NCI-H1092 (cell line): ENCODE results near the gene TEX14.
"Not testable (repeated sequence)": the region's sequence is repeated elsewhere in the genome, so short reads cannot be mapped to it uniquely, and the experiment has no call there.

Source experiments
- DNase-seq: peaks from one replicate; lab custom pipeline; 2025; lab: John Stamatoyannopoulos, UW

The TEX14 gene

GRCh38 chr17:58597371-58597770 lies 94.5 kb downstream of the TEX14 start:
- no peak for DNase-seq

DNA sequence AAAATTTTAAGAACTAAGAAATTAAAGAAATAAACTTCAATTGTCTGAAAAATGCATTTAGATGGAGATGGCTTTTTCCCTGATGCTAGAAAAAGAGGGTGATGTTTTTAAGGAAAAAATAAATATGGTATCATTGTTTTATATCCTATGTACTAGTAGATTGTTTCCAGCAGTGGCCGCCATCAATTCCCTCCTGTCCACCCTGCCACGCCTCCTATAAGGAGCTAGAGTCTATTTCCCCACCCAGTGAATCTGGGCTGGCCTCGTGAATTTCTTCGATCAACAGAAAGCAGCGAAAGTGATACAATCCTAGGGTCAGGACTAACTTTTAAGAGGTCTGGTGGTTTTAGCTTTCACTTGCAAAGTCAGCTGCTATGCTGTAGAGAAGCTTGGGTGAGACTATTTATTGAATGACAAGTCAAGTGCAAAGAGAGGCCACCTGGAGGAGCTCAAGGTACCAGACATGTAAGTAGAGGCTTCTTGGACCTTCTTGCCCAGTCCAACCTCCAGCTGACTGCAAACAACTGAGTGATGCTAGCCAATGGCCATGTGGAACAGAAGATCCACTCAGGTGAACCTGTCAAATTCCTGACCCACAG lies 96.6 kb downstream of the TEX14 start:
- no peak for DNase-seq

GRCh38 chr17:58593123-58593522 lies 98.7 kb downstream of the TEX14 start:
- no peak for DNase-seq

- no peak for DNase-seq
Measured at GRCh38 chr17:58591455-58591854, 100.4 kb downstream of the TEX14 start.

- no peak for DNase-seq
Measured at GRCh38 chr17:58590377-58590776, 101.5 kb downstream of the TEX14 start.

GRCh38 chr17:58587713-58588117 lies 104.1 kb downstream of the TEX14 start:
- peak; percentile 46 for DNase-seq

DNA sequence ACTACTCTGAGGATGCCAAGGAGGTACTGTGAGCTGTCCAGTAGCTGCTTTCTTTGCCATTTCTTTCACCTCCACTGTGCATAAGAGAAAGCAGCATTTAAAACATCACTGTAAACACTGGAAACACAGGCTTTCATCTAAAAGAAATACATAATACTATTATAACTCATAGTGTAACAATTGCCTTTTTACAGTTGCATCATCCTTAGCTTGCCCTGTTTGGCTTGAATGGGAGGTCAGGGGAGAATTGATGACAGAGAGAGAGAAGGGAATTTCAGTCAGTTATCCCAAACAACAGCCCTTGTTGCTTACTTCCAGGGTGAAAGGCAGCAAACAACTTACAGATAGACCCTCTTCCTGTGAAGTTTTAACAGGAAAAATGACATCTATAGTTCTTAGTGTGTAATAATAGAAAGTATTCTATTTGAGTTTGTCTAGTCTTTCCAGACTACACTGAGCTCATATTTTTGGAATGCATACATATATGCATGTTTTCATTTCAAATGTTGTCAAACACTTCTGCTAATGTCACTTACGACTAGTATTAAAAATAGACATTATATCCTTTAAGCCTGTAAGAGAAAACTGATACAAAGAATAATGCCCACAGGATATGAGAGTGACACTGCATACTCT lies 105.7 kb downstream of the TEX14 start:
- no peak for DNase-seq

DNA sequence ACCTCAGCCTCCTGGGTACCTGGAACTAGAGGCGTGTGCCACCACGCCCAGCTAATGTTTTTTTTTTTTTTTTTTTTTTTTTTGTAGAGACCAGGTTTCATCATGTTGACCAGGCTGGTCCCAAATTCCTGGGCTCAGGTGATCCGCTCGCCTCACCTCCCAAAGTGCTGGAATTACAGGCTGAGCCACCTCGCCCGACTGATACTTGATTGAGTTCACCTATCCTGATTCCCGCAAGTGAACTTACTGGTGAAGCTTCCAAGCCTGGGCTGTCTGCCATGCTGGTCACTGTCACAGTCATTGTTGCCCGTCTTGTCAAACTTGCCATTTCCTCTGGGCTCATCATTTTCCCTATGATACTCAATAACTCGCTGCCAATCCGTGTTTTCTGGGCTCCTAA lies 106.3 kb downstream of the TEX14 start:
- no peak for DNase-seq

DNA sequence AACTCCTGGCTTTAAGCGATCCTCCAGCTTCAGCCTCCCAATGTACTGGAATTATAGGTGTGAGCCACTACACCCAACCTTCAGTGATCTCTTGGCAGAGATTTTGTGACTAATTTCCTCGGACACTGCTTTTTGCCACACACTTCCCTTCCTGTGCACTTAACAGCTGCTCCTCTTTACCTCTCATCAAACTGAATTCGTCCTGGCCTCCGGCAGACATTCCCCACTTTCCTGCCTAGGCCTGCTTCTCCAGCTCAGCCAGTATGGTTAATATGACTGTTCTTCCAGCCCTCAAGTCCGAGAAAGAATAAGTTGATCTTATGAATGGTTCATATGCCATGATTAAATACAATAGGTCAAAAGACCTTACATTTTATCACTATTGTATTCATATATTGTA lies 108.4 kb downstream of the TEX14 start:
- no peak for DNase-seq

DNA sequence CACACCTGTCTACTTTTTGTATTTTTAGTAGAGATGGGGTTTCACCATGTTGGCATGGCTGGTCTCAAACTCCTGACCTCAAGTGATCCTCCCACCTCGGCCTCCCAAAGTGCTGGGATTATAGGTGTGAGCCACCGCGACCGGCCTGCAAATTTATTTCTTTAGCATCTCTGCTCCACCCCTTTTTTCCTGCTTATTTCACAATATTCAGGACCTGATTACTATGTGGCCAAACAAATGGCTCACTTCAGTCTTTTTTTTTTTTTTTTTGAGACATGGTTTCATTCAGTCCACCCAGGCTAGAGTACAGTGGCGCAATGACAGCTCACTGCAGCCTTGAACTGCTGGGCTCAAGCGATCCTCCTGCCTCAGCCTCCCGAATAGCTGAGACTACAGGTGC lies 109.1 kb downstream of the TEX14 start:
- DNase-seq: not testable (repeated sequence)

DNA sequence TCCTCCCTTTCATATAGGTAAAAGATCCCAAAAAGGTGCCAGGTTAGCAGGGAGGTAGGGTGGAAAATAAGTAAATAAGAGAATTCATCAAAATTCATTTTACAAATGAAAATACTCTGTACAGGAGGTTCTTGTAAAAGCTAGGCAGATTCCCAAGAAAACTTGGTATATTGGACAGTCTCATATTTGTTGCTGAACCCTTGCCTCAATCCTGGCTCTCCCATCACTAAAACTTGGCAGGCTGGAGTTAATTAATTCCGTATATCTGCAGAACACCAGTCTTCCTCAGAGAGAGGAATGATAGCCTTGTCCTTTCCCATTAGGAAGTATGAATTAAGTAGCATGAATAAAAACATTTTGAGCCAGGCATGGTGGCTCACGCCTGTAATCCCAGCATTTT lies 111.2 kb downstream of the TEX14 start:
- DNase-seq: no peak

- peak; percentile 1 for DNase-seq
Measured at GRCh38 chr17:58577696-58578095, 114.1 kb downstream of the TEX14 start.

- DNase-seq: no peak
Measured at GRCh38 chr17:58576679-58577367, 115.0 kb downstream of the TEX14 start.

GRCh38 chr17:58575511-58575910 lies 116.3 kb downstream of the TEX14 start:
- no peak for DNase-seq

DNA sequence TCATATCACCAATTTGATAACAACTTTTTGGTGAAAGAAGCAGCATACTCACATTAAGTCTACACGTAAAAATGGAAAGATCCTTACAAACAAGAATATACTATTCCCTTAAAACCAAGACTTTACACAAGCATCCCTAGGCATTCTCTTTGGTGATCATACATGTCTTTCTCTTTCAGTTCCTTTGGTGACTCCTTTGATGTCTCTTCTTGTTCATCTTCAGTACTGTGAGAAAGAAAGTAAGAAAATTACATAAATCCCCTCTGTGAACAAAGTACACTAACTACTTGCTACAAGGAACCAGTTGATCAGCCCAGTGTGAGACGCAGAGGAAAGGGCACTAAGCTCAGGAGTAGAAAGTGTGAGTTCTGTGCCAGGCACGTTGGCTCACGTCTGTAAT lies 117.8 kb downstream of the TEX14 start:
- DNase-seq: no peak

- DNase-seq: no peak
Measured at GRCh38 chr17:58572846-58573245, 119.0 kb downstream of the TEX14 start.

GRCh38 chr17:58570758-58571157 lies 121.1 kb downstream of the TEX14 start:
- DNase-seq: no peak

GRCh38 chr17:58569196-58569595 lies 122.6 kb downstream of the TEX14 start:
- DNase-seq: no peak

DNA sequence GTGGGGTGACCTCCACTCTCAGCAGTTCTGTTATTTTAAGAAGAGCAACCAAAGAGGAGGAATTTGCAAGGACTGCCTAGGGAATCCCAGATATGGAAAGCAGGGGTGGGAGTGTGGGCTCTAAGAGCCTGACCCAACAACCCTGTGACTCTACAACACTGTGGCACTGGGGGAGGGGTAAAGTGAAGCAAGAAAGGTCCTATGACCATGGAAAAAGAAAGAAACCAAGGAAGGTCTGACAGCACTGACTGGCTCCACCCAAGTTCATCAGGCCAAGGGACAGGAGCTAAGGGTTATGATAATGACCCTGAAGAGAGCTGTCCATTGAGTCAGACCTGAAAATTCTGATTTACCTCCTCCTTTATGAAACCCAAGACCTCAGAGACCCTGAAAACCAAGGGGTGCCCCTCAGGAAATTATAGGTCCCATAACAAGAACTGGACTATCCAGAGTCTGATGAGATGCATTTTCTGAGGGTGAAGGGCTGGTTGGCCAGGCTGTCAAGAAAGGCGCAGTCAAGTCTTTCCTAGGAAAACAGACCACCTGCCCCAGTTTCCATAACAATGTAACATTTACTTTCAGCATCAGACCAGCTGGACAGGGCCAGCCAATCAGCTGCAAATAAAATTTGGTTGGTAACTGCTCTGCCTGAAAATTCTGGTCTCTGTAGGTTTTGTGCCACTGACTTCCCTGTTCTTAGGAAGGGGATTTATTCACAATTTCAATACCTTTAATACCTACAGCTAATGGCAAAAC lies 123.6 kb downstream of the TEX14 start:
- DNase-seq: no peak

DNA sequence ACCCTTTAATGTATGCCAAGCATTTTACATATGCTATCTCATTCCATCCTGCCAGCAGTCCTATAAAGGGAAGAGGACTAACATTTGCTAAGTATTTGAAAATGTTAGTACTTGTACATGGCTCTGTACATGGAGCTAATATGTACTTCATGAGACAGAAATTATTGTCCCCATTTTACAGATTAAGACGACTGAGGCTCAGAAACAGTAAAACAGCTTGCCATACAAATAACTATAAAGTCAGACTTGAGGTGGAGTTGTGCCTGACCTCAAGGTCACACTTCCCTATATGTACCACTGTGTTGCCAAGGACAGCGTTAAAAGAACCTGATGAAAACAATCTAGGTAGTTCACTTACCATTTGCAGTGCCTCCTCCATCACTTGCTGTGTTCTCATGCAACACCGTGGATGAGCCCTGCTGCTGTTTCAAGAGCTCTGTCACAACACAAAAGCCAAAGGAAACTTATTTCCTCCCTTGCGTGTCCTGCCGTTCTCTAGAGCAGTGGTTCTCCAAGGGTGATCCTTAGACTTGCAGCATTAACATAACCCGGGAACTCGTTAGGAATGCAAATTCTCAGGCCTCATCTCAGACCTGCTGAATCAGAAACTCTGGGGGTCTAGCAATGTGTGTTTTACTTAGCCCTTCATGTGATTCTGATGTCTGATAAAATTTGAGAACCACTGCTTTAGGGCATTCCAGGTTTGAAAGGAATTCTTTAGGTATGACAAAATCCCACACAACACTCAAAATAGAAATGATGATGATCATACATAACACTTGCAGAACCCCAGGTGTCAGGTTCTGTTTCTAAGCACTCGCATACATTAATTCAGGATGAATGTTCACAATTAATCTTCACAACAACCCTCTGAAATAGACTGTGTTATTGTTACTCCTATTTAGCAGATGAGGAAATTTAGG lies 126.2 kb downstream of the TEX14 start:
- DNase-seq: no peak

DNA sequence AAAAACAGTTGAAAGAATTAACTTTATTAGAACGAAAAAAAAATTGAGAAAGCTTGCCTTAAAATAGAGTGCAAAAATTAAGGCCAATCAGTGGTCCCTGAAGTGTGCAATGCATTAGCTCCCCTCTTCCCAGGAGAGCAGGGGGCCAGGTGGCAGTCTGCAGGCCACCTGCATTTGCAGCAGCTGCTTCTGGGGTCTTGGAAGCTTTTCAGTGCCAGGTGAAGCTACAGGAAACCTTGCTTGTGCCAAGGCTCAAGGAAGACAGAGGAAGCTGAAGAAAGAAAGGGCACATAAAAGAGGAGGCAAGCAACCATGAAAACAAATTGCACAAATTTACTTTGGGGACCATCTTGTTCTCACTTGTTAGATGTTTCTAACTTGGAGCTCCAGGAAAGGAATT lies 126.9 kb downstream of the TEX14 start:
- no peak for DNase-seq

- DNase-seq: no peak
Measured at GRCh38 chr17:58564243-58564642, 127.6 kb downstream of the TEX14 start.
